GM12875 (cell line): ENCODE measurements around the gene HSFX4.

Experiments used
- H3K4me3 ChIP-seq: one replicate; pipeline ENCODE4 v1.5.1; 2011; ENCODE audit warnings: low read depth, low read length, control low read depth
- TF ChIP-seq, protein P1 (sequence below): IDR thresholded peaks from 2 replicates; pipeline ENCODE4 v1.5.1; 2011; ENCODE audit warnings: low read depth, mild to moderate bottlenecking, control low read depth, inconsistent platforms, low read length, moderate library complexity, borderline replicate concordance; ENCODE audit not compliant: insufficient read depth

HSFX4 gene

DNA sequence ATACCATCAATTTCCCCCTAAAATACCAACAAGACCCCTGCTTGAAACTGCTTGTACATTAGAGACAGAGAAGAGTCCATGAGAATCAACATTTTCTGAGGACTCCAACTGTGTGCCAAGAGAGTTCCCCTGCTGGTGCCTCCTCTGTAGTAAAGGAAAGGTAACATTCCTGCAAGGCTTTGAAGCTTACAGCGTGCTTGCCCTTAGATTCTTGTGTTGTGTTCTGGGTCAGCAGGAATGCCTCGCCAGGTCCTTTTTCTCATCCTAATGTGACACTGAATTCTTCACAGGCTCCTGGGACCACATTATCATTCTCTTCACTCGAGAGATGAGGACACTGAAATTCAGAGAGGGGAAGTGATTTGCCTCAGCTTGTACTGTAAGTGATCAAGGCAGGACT lies 18.6 kb downstream of the HSFX4 start:
- no peak overlapping the region for H3K4me3 ChIP-seq
- TF ChIP-seq, protein P1, sequence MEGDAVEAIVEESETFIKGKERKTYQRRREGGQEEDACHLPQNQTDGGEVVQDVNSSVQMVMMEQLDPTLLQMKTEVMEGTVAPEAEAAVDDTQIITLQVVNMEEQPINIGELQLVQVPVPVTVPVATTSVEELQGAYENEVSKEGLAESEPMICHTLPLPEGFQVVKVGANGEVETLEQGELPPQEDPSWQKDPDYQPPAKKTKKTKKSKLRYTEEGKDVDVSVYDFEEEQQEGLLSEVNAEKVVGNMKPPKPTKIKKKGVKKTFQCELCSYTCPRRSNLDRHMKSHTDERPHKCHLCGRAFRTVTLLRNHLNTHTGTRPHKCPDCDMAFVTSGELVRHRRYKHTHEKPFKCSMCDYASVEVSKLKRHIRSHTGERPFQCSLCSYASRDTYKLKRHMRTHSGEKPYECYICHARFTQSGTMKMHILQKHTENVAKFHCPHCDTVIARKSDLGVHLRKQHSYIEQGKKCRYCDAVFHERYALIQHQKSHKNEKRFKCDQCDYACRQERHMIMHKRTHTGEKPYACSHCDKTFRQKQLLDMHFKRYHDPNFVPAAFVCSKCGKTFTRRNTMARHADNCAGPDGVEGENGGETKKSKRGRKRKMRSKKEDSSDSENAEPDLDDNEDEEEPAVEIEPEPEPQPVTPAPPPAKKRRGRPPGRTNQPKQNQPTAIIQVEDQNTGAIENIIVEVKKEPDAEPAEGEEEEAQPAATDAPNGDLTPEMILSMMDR, result no peak

DNA sequence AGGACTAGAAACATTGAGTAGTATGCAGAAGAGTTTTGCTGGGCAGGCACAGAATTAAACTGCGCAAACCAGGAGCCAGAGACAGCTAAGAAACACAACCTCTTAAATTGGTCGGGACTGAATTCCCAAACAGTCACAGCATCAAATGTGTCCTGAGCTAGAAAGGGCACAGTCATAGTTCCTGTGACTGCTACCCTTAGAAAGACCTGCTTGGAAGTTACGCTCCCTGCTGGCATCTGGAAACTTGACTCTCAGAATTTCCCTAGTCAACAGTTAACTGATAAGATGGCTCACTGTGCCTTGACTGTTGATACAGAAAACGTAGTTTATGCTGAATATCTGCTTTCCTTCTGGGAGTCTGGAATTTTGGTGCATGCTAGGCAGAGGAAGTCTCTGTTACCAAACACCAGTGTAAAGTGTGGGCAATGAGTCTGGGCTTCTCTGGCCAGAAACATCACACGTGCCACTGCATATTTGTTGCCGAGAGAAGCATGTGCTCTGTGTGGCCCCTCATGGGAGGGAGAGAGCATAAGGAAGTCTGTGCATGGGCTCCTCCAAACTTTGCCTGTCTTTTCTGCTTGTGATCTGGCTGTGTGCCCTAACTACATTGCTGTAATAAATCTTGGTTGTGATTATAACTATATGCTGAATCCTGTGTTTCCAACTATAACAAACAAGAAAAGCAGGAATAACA lies 20.5 kb downstream of the HSFX4 start:
- TF ChIP-seq, protein P1, result no peak
- H3K4me3 ChIP-seq, result no peak overlapping the region

- TF ChIP-seq, protein P1, result no peak
- no peak overlapping the region for H3K4me3 ChIP-seq
Observed at GRCh38 chrX:149950681-149951080, 21.3 kb downstream of the HSFX4 start.

GRCh38 chrX:149961572-149961971 lies 32.2 kb downstream of the HSFX4 start:
- H3K4me3 ChIP-seq, result no peak overlapping the region
- TF ChIP-seq, protein P1, result no peak

DNA sequence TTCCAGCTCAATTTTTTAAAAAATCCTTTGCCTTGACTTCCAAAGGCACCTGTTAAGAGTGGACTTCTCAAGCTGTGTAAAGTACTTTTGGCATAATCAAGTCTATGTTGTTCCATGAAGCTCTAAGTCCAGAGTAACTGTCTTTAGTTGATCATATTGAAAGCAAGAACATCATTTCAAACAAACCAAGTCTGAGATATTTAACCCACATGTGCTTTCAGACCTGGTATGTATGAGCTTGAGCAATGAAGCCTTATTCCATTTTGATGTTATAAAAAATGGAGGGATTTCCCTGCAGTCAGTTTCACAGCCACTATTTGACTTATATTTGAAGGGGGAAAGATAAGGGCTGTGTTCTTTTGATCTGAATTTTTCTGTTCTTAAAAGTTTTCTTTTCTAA lies 32.6 kb downstream of the HSFX4 start:
- H3K4me3 ChIP-seq, result no peak overlapping the region
- TF ChIP-seq, protein P1, result no peak

DNA sequence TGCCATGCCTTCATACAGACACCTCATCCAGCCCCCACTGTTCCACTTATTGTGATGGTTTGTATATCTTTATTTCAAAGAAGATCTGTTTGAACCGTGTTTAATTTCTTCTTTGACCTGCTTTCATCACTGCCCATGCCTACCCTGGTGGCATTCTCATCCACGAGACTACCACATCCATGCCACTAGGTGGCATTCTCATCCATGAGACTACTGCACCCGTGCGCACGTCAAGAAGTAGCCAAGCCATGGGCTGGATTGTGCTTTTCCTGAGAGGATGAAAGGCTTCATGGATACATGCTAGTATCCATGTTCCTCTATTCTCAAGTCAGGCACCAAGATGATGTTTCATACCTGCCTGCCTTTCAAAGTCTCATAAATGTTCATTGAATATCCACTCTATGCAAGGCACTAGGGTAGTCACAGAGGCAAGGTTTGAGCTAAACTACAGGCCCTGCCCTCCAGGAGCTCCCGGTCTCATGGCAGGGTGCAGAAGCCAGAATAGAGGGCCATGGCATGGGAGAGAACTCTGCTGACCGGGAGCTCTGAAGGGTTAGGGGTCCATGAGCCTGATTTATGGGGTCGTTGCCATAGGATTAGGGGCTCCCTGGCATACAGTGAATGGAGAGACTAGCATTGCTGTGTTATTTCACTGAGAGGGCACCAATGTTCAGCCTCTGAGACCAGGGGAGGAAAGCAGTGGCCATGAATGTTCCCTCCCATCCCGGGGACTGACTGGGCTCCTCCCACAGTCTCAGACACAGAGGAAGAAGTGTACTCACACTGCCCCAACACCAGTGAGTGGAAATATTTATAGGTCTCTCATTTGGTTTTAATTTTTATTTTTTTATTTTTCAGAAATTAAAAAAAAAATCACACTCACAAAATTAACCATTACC lies 33.7 kb downstream of the HSFX4 start:
- TF ChIP-seq, protein P1, result peak; percentile 67; the same call in 1 of the 2 replicates

More for the DNA sequence above, 33.7 kb downstream of the HSFX4 start:
- no peak overlapping the region for H3K4me3 ChIP-seq
